GM12801 (cell line): ENCODE data around the gene IL19.

Experiments used
- TF ChIP-seq, protein P1 (sequence below): IDR thresholded peaks from one replicate; pipeline ENCODE4 v1.5.1; 2011; ENCODE audit warnings: control low read depth; ENCODE audit not compliant: insufficient read length; ENCODE audit errors: extremely low read depth

Gene IL19

DNA sequence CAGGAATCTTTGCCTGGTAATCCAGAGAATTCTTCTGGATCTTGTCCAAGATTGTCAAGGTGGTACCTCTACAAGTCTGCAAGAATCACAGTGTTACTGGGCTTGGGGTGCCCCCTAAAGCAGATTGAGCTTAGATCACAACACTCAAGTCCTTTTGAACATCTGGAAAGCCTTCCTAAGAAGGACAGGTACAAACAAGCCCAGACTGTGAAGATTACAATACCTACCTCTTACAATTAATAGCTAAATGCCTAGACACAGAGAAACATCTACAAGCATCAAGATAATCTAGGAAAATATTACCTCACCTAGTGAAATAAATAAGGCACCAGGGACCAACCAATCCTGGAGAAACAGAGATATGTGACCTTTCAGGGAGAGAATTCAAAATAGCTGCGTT, 77.4 kb downstream of the IL19 start:
- TF ChIP-seq, protein P1, sequence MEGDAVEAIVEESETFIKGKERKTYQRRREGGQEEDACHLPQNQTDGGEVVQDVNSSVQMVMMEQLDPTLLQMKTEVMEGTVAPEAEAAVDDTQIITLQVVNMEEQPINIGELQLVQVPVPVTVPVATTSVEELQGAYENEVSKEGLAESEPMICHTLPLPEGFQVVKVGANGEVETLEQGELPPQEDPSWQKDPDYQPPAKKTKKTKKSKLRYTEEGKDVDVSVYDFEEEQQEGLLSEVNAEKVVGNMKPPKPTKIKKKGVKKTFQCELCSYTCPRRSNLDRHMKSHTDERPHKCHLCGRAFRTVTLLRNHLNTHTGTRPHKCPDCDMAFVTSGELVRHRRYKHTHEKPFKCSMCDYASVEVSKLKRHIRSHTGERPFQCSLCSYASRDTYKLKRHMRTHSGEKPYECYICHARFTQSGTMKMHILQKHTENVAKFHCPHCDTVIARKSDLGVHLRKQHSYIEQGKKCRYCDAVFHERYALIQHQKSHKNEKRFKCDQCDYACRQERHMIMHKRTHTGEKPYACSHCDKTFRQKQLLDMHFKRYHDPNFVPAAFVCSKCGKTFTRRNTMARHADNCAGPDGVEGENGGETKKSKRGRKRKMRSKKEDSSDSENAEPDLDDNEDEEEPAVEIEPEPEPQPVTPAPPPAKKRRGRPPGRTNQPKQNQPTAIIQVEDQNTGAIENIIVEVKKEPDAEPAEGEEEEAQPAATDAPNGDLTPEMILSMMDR: no peak

DNA sequence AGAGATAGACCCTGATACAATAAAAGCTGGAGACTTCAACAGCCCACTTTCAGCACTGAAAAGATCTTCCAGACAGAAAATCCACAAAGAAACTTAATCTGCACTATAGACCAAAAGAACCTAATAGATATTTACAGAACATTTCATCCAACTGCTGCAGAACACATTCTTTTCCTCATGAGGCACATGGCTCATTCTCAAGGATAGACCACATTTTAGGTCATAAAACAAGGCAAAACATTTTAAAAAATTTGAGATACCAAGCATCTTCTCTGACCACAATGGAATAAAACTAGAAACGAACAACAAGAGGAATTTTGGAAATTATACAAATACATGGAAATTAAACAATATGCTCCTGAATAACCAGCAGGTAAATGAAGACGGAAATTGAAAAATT, 79.8 kb downstream of the IL19 start:
- TF ChIP-seq, protein P1: no peak

DNA sequence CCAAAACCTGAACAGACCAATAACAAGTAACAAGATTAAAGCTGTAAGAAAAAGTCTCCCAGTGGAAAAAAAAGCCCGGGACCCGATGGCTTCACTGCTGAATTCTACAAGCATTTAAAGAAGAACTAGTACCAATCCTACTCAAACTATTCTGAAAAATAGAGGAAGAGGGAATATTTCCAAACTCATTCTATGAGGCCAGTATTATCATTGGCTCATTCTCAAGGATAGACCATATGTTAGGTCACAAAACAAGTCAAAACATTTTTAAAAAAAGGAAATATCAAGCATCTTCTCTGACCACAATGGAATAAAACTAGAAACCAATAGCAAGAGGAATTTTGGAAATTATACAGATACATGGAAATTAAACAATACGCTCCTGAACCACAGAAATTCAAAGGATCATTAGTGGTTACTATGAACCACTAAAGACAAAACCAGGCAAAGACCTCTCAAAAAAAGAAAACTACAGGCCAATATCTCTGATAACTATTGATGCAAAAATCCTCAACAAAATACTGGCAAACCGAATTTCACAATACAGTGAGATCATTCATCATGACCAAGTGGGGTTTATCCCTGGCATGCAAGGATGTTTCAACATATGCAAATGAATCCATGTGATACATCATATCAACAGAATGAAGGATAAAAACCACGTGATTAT, 80.9 kb downstream of the IL19 start:
- TF ChIP-seq, protein P1: no peak

DNA sequence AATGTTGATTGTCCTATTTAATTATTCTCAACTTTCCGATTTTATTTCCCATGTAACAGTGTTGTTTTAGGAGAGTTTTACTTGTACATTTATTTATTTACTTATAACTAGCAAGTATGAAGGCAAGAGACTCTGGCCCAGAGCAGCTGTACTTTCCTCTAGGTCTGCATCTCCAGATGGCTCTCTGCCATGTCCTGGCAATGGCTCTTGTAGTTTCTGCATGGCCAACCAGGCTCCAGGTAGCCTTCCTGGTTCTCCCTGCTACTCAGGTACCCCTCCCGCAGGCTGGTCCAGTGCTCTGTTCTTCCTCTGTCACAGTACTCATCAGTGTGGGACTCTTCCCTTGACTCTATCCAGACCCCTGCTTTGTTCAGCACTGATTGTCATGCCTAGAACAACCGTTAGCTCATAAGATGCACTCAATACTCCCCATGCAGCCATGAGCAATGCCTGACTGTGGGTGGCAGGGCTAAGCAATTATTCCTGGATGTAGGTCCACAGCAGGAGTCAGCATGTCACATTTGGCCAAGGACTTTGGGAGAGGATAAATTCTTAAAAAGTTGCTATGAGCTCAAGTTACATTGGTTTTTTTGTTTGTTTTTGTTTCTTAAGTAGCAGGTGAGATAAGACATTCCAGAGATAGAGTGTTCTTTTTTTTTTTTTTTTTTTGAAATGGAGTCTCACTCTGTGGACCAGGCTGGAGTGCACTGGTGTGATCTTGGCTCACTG, 84.0 kb downstream of the IL19 start:
- TF ChIP-seq, protein P1: no peak

DNA sequence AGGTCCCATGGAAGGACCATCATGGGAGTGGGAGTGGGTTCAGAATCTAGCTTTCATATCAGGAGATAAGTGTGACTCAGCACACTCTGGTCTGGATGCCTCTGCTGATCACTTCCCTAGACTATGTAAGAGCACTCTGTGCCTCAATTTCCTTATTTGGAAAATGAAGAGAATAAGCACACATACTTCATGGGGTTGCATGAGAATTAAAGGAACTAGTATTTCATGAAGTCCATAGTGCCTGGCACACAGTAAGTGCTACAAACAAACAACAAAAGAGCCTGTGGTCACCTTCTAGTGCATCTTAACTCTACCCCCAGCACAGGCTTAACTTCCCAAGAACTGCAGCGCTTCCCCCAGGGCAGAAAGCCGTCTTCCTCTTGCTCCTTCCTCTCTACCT, 85.3 kb downstream of the IL19 start:
- TF ChIP-seq, protein P1: no peak

DNA sequence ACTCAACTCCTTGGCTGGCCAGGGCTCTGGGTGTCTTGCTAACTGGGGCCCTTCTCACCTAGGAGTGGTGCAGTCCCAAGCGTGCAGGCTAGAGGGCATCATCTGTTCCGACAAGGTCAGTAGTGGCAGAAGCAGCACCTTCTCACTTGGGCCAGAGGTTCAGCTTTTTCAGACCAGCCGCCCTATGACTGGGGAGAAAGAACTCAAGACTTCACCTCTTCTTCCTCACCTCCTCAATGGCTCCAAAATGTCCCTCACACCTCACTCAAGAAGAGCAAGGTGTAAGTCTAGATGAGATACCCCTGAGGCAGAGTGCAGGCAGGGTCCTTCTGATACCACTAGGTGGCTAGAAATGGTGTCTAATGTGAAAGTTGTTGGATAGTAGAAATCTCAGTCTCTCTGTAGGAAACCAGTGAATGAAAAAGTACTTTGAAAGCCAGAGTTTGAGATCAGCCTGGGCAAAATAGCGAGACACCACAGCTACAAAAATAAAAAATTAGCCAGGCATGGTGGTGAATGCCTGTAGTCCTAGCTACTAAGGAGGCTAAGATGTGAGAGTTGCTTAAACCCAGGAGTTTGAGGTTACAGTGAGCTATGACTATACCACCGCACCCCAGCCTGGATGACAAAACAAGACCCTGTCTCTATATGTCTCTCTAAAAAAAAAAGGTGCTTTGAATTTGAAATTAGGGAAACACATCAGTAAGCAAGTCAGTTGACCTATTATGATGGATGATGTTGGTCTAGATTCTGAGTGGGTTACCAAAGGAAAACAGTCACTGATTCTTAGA, 86.3 kb downstream of the IL19 start:
- TF ChIP-seq, protein P1: no peak

DNA sequence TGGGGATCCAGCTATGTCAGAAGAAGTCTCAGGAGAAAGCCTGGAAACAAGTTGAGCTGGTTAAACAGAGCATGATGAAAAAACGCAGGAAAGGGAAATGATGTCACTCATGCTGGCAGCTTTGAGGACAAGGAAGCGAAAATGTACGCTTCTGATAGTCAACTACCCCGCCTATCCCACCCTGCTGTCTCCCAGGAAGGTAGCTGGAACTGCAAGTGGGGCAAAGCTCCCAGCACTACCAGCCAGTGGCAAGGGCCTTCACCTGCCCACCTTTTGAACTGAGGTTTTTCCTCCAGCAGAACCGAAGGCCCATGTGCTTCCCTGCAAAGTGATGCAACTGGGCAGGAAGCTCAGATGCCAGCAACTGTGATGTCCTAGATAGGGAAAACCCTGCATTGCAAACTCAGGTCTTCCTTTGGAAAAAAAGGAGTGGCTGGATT, 88.5 kb downstream of the IL19 start:
- TF ChIP-seq, protein P1: no peak
